ENCODE measurements around the gene NDUFA8.

The NDUFA8 gene

DNA sequence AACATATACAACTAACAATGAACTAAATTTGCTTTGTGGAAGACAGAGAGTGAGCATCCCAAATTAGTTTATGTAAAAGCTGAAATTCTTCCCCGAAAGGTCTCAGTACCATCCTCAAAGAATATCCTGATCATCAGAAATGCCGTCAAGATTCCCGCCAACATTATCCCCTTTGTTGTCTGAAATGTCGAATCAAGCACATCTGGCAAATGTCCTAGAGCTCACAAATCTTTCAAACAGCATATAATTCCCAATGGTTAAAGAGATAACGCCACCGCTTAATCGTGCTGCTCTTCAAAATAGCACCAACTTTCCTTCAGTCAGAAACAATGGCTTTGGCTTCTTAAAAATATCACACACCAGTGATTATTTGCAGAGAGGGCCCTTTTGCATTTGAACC is 23.9 kb upstream of the NDUFA8 start:
- no peak for DNase-seq

DNA sequence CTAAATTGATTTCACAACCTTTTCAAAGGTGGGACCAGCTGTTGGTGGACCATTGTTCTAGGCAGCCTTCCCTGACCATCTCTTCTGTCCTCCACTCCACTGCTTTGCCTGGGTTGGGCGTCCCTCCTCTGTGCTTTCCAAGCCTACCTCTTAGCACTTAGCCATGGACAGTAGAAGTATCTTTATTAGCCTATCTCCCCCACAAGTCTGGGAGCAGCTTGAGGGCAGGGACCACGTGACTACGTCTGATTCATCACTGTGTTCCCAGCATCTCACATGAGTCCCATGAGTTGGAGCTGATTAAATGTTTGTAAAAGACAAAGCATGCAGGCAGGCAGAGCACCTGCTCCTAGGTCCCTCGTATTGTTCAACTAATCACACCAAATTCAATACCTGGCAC is 21.1 kb upstream of the NDUFA8 start:
- no peak for DNase-seq

DNA sequence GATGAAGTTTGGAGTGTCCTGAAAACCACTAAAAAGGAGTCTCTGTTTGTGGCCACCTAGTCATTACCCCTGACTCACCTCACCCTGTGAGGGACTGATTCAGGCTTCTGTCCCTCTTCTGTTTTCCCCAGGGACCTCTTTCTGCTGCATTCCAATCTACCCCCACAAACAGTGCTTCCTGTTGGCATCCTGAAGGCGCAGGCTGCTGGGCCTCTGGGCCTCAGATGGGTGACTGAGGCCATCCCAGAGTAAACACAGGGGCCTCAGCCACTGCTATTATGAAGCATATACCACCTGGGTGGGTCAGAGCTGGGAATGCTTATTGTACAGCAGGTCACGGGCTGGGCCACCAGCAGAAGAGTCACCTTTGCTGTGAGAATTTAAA is 20.1 kb upstream of the NDUFA8 start:
- no peak for DNase-seq

- no peak for DNase-seq
Observed at GRCh38 chr9:122179054-122179689, 19.6 kb upstream of the NDUFA8 start.

DNA sequence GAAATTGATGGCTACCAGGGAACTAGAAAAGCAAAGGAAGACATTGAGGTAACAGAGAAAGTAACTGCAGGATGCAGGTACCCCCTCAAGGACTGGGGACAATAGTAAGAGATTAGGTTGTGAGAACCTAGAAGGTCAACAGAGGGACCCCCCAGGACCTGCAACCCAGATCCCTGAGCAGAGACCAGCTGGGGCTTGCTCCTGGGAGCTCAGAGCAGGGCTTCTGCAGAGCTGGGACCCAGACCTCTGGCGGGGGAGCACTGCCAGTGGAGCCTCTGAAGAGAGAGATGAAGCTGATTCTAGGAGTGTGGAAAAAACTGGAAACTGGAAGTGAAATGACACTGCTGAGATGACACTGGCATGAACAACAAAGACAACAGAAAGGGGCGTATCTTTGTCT is 17.3 kb upstream of the NDUFA8 start:
- no peak for DNase-seq

GRCh38 chr9:122173670-122174069 is 14.1 kb upstream of the NDUFA8 start:
- DNase-seq = no peak

- DNase-seq = no peak
Observed at GRCh38 chr9:122172131-122172530, 12.6 kb upstream of the NDUFA8 start.

- DNase-seq = no peak
Observed at GRCh38 chr9:122168356-122168755, 8.8 kb upstream of the NDUFA8 start.

DNA sequence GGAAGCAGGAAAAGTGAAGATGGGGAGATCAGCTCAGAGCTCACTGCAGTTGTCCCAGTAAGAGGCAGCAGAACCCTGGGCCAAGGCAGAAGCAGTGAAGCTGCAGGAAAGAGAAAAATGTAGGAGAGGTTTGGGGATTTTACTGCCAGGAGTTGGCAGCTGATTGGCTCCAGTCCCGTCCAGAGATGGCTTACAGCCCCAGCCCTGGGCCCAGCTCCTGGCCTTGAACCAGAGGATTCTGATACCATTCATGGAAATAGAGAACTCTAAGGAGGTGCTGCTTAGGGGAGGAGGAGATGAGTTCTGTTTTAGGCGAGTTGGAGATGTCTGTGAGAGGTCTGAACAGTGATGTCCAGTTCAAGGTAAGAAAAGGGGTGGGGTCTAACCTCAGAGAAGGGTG is 4.7 kb upstream of the NDUFA8 start:
- DNase-seq = no peak

DNA sequence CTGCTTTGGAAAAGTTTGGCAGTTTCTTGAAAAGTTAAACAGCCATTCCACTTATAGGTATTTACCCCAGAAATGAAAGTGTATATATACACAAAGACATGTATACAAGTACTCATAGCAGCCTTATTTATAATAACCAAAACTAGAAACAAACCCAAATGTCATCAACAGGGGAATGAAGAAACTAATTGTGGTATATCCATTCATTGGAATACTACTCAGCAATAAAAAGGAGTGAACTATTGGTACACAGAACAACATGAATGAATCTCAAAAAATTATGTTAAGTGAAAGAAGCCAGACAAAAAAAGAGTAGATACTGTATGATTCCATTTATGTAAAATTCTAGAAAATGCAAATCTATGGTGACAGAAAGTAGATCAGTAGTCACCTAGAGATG is 2.8 kb upstream of the NDUFA8 start:
- no peak for DNase-seq

DNA sequence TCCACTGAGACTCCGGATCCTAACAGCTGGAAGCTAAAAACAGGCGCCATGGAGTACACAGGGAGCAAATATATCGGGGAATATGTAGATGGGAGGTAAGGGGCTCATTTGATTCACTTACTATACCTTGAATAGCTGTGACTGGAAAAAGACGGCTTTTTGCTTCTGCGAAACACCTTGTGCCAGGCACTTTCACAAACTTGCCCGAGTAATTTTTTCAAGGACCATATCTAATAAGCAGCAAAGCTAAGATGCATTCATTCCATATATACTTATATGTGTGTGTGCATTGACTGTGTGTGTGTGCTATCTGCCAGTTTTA is 307 bp upstream of the NDUFA8 start:
- no peak for DNase-seq

- DNase-seq = no peak
Observed at GRCh38 chr9:122158202-122158601, 1.4 kb downstream of the NDUFA8 start.

DNA sequence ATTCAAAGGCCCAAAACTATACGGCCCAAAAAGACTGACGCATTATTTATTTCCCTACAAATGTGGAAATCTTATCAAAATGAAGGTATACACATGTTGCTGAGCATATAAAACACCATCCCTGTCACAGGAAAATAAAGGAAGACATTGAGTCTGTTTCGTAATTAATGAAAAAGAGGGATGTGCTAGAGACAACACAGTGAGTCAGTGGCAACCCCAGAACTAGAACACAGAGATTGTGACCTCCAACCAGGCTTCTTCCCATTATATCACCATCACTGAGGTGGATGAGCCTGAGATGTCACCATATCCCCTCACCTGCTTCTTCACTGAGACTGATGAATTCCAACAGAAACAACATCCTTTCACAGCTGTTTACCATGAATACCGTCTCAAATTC is 3.8 kb downstream of the NDUFA8 start:
- no peak for DNase-seq

DNA sequence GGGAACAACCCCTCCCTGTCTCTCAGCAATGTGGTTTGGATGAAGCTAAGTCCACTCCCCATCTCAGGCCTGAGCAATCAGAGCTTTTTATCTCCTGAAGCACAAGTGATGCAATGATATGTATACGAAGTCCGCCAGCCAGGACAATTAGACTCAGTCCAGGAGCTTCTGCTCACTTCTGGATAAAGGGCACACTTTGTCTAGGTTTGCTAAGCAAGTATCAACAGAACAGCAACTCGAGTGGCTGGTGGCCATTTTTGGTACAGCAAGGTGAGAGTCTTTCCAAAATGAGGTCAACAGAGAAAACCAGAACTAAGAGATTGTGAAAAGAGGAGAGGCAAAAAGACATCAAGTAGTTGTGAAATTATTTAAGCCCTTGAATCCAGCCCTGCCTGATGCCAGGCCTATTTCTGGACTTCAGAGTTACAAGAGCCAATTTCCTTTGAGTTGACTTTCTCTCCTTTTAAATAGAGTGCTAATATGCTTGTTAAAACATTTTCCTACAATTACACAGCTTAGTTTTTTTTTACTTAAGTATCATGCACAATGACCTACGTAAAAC is 8.2 kb downstream of the NDUFA8 start:
- no peak for DNase-seq

DNA sequence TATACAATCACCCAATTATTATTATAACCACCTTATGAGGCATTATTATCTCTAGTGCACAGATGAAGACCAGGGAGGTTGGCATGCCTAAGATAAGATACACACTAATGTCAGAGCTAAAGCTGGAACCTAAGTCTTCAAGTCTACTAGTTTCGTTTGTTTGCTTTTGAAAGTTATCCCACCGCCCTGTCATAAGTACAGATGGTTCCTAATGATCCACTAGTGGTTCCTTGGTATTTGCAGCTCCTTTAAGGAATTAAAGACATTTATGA is 14.1 kb downstream of the NDUFA8 start:
- no peak for DNase-seq

DNA sequence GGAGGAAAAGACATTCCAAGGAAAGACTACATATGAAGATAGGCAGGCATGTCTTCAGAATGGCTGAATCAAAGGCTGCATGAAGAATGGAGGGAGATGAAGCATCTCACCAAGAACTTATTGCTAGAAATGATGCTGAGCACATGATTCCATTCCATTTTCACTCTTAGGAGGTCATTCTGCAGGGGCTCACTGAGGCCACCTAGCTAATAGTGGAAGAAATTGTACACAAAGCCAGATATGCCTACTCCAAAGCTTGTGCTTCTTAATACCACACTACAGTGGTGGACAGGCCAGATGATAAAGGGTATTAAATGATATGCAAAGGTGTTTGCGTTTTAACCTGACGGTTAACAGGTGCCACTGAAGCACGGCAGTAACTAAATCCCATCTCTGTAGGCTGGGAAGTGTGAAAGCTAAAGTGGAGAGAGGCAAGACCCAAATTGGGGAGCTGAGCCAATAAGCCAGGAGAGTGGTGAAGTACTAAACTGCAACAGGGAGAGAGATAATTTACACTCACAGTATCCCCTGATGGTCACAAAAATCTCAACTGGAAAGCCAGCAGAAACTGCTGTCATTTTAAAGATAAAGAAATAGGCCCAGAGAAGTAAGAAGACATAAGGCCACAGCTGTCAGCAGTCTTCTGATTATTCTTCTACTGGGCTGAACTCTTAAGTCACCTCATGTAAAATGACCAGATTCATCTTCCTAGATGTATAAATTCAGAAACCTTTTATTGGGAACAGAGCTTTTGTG is 14.6 kb downstream of the NDUFA8 start:
- no peak for DNase-seq

GRCh38 chr9:122143876-122144405 is 15.6 kb downstream of the NDUFA8 start:
- DNase-seq = no peak

DNA sequence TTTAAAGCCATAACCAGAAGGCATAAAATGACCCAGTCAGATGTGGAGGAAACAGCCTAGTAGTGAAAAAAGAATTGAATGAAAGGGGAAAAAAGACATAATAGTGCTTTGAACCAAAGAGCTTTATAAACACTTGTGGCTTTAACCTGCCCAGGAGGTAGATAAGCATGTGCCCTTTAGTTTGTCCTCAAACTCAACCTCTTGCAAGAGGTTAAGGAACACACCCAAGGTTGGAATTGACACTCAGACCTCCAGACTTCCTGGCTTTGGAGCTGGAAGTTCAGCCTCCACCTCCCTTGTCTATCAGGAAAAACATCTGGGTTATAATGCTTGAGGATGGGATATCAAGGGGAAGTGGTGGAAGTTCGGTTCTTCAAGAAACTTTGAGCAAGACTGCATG is 16.3 kb downstream of the NDUFA8 start:
- no peak for DNase-seq

DNA sequence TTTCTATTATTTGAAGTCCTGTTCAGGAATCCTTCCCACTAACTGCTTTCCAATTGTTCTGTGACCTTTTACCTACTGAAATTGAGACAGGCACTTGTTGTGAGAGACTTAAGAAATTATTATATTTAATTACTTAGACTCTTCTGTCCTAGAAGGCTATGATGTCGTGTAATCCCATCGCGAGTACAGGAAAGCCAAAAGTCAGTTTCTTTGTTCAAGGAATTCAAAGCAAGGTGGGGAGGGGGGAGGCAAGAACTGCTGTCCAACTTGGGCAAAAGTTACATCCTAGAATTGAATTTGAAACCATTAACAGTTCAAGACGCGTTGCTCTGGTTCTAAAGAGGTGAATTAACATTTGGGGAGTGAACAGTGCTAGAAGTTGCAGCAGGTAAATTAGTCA is 17.9 kb downstream of the NDUFA8 start:
- no peak for DNase-seq

GRCh38 chr9:122140368-122141193 is 19.0 kb downstream of the NDUFA8 start:
- no peak for DNase-seq

DNA sequence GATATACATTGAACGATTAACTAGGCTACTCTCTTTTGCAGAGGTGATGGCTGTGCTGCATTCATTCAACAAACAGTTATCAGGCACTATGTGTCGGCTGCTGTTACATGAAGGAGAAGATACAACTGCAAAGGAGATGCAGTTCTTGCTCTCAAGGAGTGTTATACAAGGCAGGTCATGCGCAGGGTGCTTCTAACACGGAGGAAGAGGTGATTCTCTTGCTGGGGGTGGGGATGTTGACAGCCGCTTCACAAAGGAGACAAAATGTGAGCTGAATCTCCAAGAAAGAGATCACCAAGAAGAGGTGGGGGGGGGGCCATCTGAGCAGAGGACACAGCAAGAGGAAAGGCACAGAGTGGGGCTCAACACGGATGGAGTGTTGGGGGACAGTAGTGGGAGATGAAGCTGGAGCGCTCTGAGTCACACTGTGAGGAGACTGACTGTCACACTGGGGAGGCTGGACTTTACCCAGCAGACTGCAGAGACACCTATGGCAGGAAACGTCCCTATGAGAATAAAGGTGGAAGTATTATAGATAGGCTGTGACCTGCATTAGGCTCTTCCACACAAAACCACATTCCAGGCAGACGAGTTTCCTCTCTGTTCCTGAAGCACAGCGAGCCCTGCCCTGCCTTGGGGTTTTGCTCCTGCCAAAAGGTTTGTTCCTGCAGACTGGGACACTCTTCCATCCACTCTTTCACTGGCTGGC is 20.9 kb downstream of the NDUFA8 start:
- DNase-seq = no peak

GRCh38 chr9:122135529-122135859 is 24.1 kb downstream of the NDUFA8 start:
- no peak for DNase-seq

DNA sequence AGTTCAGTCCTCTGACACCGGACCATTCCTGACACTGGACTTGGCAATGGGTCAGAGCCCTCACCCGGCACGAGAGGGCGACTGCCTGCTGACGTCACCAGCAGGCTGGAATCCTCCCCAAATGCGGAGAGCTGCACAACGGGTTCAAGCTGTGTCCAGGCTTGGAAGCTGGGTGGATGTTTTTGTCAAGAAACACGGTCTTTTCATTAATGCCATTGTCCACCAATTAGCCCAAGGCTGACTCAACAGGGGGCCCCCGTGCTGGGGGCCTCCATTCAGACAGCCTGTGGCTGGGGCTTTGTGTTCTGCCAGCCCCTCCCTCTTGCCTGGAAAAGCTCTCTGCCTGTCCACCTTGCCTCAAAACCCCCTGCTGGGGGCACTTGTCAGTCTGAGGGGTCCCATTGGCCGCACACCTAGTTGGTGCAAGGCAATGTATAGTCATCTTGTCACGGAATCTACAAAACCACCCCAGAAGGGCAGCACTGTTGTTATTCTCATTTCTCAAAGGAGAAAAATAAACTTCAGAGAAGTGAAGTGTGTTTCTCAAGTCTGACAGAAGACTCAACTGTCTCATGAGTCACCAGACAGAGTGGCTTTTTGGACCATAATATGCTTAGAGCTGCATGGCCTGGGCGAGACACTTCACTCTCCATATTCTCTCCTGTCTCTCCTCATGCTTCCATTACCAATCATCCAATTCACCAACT is 24.6 kb downstream of the NDUFA8 start:
- no peak for DNase-seq

Measured in NCI-H187 (cell line).